ENCODE results near the gene YIPF2.
"Not testable (repeated sequence)": the region's sequence is repeated elsewhere in the genome, so short reads cannot be mapped to it uniquely, and the experiment has no call there.

The YIPF2 gene

GRCh38 chr19:10960314-10961072 is 32.1 kb upstream of the YIPF2 start, which contains the start of gene SMARCA4:
Gene SMARCA4, plus strand, starts transcription at chr19:10961030. Its CDS starts 23,122 bp downstream, at chr19:10984152.
- H3K4me3 ChIP-seq (replicated peaks; ENCODE audit: low read depth, low read length): peak within 1 kb of the TSS; percentile 98
- TF ChIP-seq CTCF (IDR thresholded peaks at IDR 0.05; ENCODE audit: low read depth, low read length, missing control alignments): no peak
- peak; percentile 82 for DNase-seq (ENCODE audit: extremely low read depth, low read depth)

GRCh38 chr19:10959277-10959968 is 31.0 kb upstream of the YIPF2 start:
- peak overlapping the region; percentile 53; the same call in 1 of the 2 replicates for H3K4me3 ChIP-seq (replicated peaks; ENCODE audit: low read depth, low read length)
- DNase-seq (ENCODE audit: extremely low read depth, low read depth): not testable (repeated sequence)

- no peak overlapping the region for H3K4me3 ChIP-seq (replicated peaks; ENCODE audit: low read depth, low read length)
- TF ChIP-seq CTCF (IDR thresholded peaks at IDR 0.05; ENCODE audit: low read depth, low read length, missing control alignments): no peak
- no peak for DNase-seq (ENCODE audit: extremely low read depth, low read depth)
Measured at GRCh38 chr19:10952809-10953208, 24.4 kb upstream of the YIPF2 start.

- DNase-seq (ENCODE audit: extremely low read depth, low read depth): no peak
- no peak for TF ChIP-seq CTCF (IDR thresholded peaks at IDR 0.05; ENCODE audit: low read depth, low read length, missing control alignments)
- H3K4me3 ChIP-seq (replicated peaks; ENCODE audit: low read depth, low read length): no peak overlapping the region
Measured at GRCh38 chr19:10946958-10947657, 18.7 kb upstream of the YIPF2 start.

- H3K4me3 ChIP-seq (replicated peaks; ENCODE audit: low read depth, low read length): no peak overlapping the region
- no peak for TF ChIP-seq CTCF (IDR thresholded peaks at IDR 0.05; ENCODE audit: low read depth, low read length, missing control alignments)
- DNase-seq (ENCODE audit: extremely low read depth, low read depth): no peak
Measured at GRCh38 chr19:10945264-10945663, 16.8 kb upstream of the YIPF2 start.

- not testable (repeated sequence) for H3K4me3 ChIP-seq (replicated peaks; ENCODE audit: low read depth, low read length); DNase-seq (ENCODE audit: extremely low read depth, low read depth)
Measured at GRCh38 chr19:10943412-10943811, 15.0 kb upstream of the YIPF2 start.

GRCh38 chr19:10941649-10942048 is 13.2 kb upstream of the YIPF2 start:
- H3K4me3 ChIP-seq (replicated peaks; ENCODE audit: low read depth, low read length); DNase-seq (ENCODE audit: extremely low read depth, low read depth): not testable (repeated sequence)

- peak; percentile 73 for DNase-seq (ENCODE audit: extremely low read depth, low read depth)
- peak; percentile 58 for TF ChIP-seq CTCF (IDR thresholded peaks at IDR 0.05; ENCODE audit: low read depth, low read length, missing control alignments)
- H3K4me3 ChIP-seq (replicated peaks; ENCODE audit: low read depth, low read length): no peak overlapping the region
Measured at GRCh38 chr19:10936661-10937084, 8.2 kb upstream of the YIPF2 start.
